ENCODE results near the gene TLR6. TPM values are rescaled to one million over a fixed set of nuclear protein-coding genes. Genes with fewer than 3 reads are reported as not detected.

Gene TLR6
- total and polyA plus RNA-seq, 11 donors: 0.15 to 9.8 (median 1.2) TPM

DNA sequence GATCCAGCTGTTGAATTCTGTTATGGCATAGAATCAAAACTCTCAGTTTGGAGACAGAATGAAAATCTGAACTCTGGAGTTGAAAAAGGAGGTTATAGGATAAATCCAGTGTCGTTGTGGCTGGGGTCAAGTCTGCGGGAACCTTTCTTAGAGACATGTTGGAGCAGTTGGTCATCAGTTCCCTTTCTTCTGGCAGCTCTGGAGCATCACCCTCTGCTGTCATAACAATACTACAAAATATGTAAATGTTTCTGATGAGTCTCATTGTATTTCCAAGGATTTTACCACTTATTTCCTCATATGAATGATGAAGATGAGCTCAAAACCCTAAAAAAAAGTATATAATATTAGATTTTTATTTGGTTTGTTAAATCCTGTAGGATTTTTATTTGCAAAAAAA is 81.3 kb downstream of the TLR6 start:
- Histone ChIP-seq H3K4me1 (no peaks in the 10 kb centered on the region), H3K27me3 (no peaks in the 10 kb centered on the region), H3K27ac (no peak overlapping the region), H3K9me3 (peaks cover 0 to 8% (median 0%) of the 10 kb centered on the region in 12 donors), H3K36me3 (no peaks in the 10 kb centered on the region), H3K4me3 (no peak overlapping the region)
- TF ChIP-seq POLR2A (IDR thresholded peaks at IDR 0.05): no peak
- ATAC-seq: no peak
- 77 to 89% (median 87%) methylated on average over 2 of the region's 2 CpGs for WGBS, 4 donors
- no peak for DNase-seq
- intact Hi-C loops (cut with DNase I): no loop called here

DNA sequence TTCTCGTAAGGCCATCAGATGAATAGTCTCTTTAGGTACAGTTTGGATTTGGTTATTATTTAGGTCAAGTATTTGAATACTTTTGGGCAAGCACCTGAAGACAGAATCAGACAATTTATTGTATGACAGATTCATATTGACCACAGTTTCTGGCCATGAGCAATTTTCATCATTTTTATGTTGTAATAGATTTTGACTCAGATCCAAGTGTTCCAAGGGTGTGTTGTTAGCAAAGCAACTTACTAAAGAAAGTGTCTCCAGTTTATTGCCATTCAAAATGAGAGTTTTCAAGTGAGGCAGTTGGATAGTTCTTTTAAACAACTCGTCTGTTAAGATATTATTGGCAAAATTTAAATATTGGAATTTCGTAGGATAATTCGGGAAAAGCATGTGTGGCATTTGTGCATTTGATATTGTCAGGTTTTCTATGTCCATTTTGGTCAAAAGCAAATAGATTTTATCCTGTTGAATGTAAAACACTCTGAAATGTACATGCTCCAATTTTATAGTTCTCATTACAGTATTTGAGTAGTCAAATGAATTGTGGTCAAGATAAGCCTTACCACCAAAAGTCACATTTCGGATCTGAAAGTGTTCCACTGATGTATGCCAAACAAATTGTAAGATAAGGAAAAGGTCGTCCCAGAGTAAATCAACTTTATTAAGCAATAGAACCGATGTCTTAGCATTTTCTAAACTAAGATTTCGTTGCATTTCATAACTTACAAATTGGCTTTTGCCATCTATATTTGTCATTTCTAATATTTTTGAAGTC is 82.2 kb downstream of the TLR6 start:
- DNase-seq (no peak), ATAC-seq (no peak)
- Histone ChIP-seq H3K4me1 (peaks cover 0 to 8% (median 0%) of the 10 kb centered on the region in 12 donors), H3K27me3 (no peaks in the 10 kb centered on the region), H3K27ac (no peak overlapping the region), H3K4me3 (no peak overlapping the region), H3K36me3 (no peaks in the 10 kb centered on the region), H3K9me3 (peaks cover 0 to 8% (median 0%) of the 10 kb centered on the region in 12 donors)
- 79 to 85% (median 82%) methylated on average over 8 of the region's 8 CpGs for WGBS, 4 donors
- intact Hi-C loops (cut with DNase I): no loop called here
- no peak for TF ChIP-seq CTCF (IDR thresholded peaks at IDR 0.05)

MicroRNA genes within 50 kb of the gene (microRNA counts, 767-probe panel; counts per million panel counts)
- microRNA hsa-miR-574-3p (3,368 to 3,767 counts per million in 2 donors), microRNA hsa-miR-574-5p (2,892 to 3,042 counts per million in 2 donors)

Small RNA genes within 50 kb of the gene (microRNA-seq; reads per million reads assigned to microRNA genes)
- 163 to 747 (median 311) reads per million in 4 donors for gene MIR574

Other genes starting within 250 kb of the TLR6 start
- gene KLF3, start 192.6 kb downstream of the TLR6 start, total RNA-seq: 10 to 100 TPM; 17.8 to 36.4 (median 21.1) TPM
- 10 to 100 TPM in 1 of 2 donors, 1 to 10 TPM in 1; 7.4 to 16.0 TPM for gene KLF3, start 192.6 kb downstream of the TLR6 start, polyA plus RNA-seq
- under 1 TPM in 2 of 9 donors, not detected in 7; 0.18 to 0.24 TPM for gene TLR10, start 73.8 kb downstream of the TLR6 start, total RNA-seq
- not detected for gene TLR10, start 73.8 kb downstream of the TLR6 start, polyA plus RNA-seq
- gene TLR1, start 52.0 kb downstream of the TLR6 start, total RNA-seq: 10 to 100 TPM in 2 of 9 donors, 1 to 10 TPM in 7; 2.3 to 31.8 (median 3.1) TPM
- gene TLR1, start 52.0 kb downstream of the TLR6 start, polyA plus RNA-seq: under 1 TPM; 0.34 to 0.78 TPM
- 10 to 100 TPM; 11.4 to 41.5 (median 24.2) TPM for gene FAM114A1, start 11.0 kb upstream of the TLR6 start, total RNA-seq
- 10 to 100 TPM in 1 of 2 donors, 1 to 10 TPM in 1; 6.0 to 23.2 TPM for gene FAM114A1, start 11.0 kb upstream of the TLR6 start, polyA plus RNA-seq
- 1 to 10 TPM in 1 of 9 donors, under 1 TPM in 1, not detected in 7; 0.14 to 2.3 TPM for gene TMEM156, start 175.6 kb upstream of the TLR6 start, total RNA-seq
- gene TMEM156, start 175.6 kb upstream of the TLR6 start, polyA plus RNA-seq: under 1 TPM in 1 of 2 donors, not detected in 1; 0.06 TPM
- 10 to 100 TPM in 7 of 9 donors, 1 to 10 TPM in 2; 8.6 to 28.5 (median 14.9) TPM for gene KLHL5, start 205.4 kb upstream of the TLR6 start, total RNA-seq
- 10 to 100 TPM in 1 of 2 donors, 1 to 10 TPM in 1; 3.3 to 10.7 TPM for gene KLHL5, start 205.4 kb upstream of the TLR6 start, polyA plus RNA-seq

All from heart left ventricle (tissue), 16 donors.